ENCODE data around the gene GJA5.

- TF ChIP-seq, protein P1, sequence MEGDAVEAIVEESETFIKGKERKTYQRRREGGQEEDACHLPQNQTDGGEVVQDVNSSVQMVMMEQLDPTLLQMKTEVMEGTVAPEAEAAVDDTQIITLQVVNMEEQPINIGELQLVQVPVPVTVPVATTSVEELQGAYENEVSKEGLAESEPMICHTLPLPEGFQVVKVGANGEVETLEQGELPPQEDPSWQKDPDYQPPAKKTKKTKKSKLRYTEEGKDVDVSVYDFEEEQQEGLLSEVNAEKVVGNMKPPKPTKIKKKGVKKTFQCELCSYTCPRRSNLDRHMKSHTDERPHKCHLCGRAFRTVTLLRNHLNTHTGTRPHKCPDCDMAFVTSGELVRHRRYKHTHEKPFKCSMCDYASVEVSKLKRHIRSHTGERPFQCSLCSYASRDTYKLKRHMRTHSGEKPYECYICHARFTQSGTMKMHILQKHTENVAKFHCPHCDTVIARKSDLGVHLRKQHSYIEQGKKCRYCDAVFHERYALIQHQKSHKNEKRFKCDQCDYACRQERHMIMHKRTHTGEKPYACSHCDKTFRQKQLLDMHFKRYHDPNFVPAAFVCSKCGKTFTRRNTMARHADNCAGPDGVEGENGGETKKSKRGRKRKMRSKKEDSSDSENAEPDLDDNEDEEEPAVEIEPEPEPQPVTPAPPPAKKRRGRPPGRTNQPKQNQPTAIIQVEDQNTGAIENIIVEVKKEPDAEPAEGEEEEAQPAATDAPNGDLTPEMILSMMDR (IDR thresholded peaks at IDR 0.05) = no peak
- TF ChIP-seq POLR2A (IDR thresholded peaks at IDR 0.05) = no peak
These were observed 47.0 kb upstream of the GJA5 start for GRCh38 chr1:147807405-147807804.
